H9 (cell line): ENCODE data around the gene PFKL. TPM values are rescaled to one million over a fixed set of nuclear protein-coding genes. Genes with fewer than 3 reads are reported as not detected.

Source experiments
- DNase-seq: peaks from one replicate; pipeline ENCODE4 v3.0.0-alpha.2; 2017
- H2AFZ ChIP-seq: one replicate; pipeline ENCODE4 v1.6.1; 2013; ENCODE audit warnings: mild to moderate bottlenecking, low read length, control low read depth, moderate library complexity
- H2AK5ac ChIP-seq: 2 replicates; pipeline ENCODE4 v1.6.1; 2013; ENCODE audit warnings: low read length, control low read depth, mixed read lengths; ENCODE audit not compliant: insufficient read length
- H2BK120ac ChIP-seq: one replicate; pipeline ENCODE4 v1.6.1; 2013; ENCODE audit warnings: low read depth, mild to moderate bottlenecking, low read length, control low read depth, inconsistent platforms; ENCODE audit not compliant: poor library complexity, severe bottlenecking
- H2BK12ac ChIP-seq: 2 replicates; pipeline ENCODE4 v1.6.1; 2013; ENCODE audit warnings: low read length, control low read depth, mixed read lengths, low read depth; ENCODE audit not compliant: insufficient read length
- H2BK15ac ChIP-seq: 2 replicates; pipeline ENCODE4 v1.6.1; 2013; ENCODE audit warnings: low read depth, low read length, control low read depth
- H2BK20ac ChIP-seq: one replicate; pipeline ENCODE4 v1.6.1; 2013; ENCODE audit warnings: low read depth, mild to moderate bottlenecking, low read length, control low read depth, inconsistent platforms; ENCODE audit not compliant: poor library complexity, severe bottlenecking
- H2BK5ac ChIP-seq: 2 replicates; pipeline ENCODE4 v1.6.1; 2013; ENCODE audit warnings: low read length, control low read depth, mixed read lengths; ENCODE audit not compliant: insufficient read length
- H3K14ac ChIP-seq: 2 replicates; pipeline ENCODE4 v1.6.1; 2013; ENCODE audit warnings: low read length, control low read depth; ENCODE audit not compliant: insufficient read depth
- H3K18ac ChIP-seq: 2 replicates; pipeline ENCODE4 v1.6.1; 2013; ENCODE audit warnings: low read depth, mild to moderate bottlenecking, mixed read lengths, low read length, control low read depth; ENCODE audit not compliant: insufficient read length
- H3K23ac ChIP-seq: 2 replicates; pipeline ENCODE4 v1.6.1; 2013; ENCODE audit warnings: low read length, control low read depth, mixed read lengths, low read depth; ENCODE audit not compliant: insufficient read length
- H3K23me2 ChIP-seq: 2 replicates; pipeline ENCODE4 v1.6.1; 2013; ENCODE audit warnings: low read depth, mild to moderate bottlenecking, mixed read lengths, low read length, control low read depth; ENCODE audit not compliant: insufficient read length, poor library complexity, severe bottlenecking
- H3K27ac ChIP-seq: 2 replicates; pipeline ENCODE4 v1.5.1; 2013; ENCODE audit warnings: low read length, control low read depth, mixed read lengths, low read depth; ENCODE audit not compliant: insufficient read length
- H3K27me3 ChIP-seq: 2 replicates; pipeline ENCODE4 v1.6.1; 2013; ENCODE audit warnings: low read length, control low read depth, inconsistent platforms; ENCODE audit not compliant: insufficient read depth
- H3K4ac ChIP-seq: 2 replicates; pipeline ENCODE4 v1.6.1; 2013; ENCODE audit warnings: low read depth, mild to moderate bottlenecking, control low read depth, inconsistent platforms, low read length, moderate library complexity
- H3K4me1 ChIP-seq: 2 replicates; pipeline ENCODE4 v1.6.1; 2013; ENCODE audit warnings: low read length, control low read depth, inconsistent platforms; ENCODE audit not compliant: insufficient read depth
- H3K4me2 ChIP-seq: 2 replicates; pipeline ENCODE4 v1.6.1; 2013; ENCODE audit warnings: low read length, control low read depth, mixed read lengths; ENCODE audit not compliant: insufficient read length, insufficient read depth
- H3K56ac ChIP-seq: 2 replicates; pipeline ENCODE4 v1.6.1; 2013; ENCODE audit warnings: low read depth, mild to moderate bottlenecking, mixed read lengths, low read length, control low read depth; ENCODE audit not compliant: insufficient read length
- H3K79me1 ChIP-seq: 2 replicates; pipeline ENCODE4 v1.6.1; 2013; ENCODE audit warnings: low read depth, mild to moderate bottlenecking, moderate library complexity, low read length, control low read depth, inconsistent platforms; ENCODE audit not compliant: insufficient read depth, poor library complexity, severe bottlenecking
- H3K79me2 ChIP-seq: 2 replicates; pipeline ENCODE4 v1.6.1; 2013; ENCODE audit warnings: low read length, control low read depth, inconsistent platforms; ENCODE audit not compliant: insufficient read depth
- H3K9ac ChIP-seq: 2 replicates; pipeline ENCODE4 v1.6.1; 2013; ENCODE audit warnings: low read length, control low read depth, mixed read lengths; ENCODE audit not compliant: insufficient read length; ENCODE audit errors: extremely low read depth
- H3K9me3 ChIP-seq: one replicate; pipeline ENCODE4 v1.6.1; 2013; ENCODE audit warnings: low read depth, low read length, inconsistent platforms; ENCODE audit not compliant: control insufficient read depth
- H3T11ph ChIP-seq: one replicate; pipeline ENCODE4 v1.6.1; 2013; ENCODE audit warnings: mild to moderate bottlenecking, low read length, control low read depth, inconsistent platforms
- H4K20me1 ChIP-seq: one replicate; pipeline ENCODE4 v1.6.1; 2013; ENCODE audit not compliant: control insufficient read depth, insufficient read length, insufficient read depth
- H4K5ac ChIP-seq: 2 replicates; pipeline ENCODE4 v1.6.1; 2013; ENCODE audit warnings: low read depth, mild to moderate bottlenecking, mixed read lengths, low read length, control low read depth; ENCODE audit not compliant: insufficient read length
- H4K8ac ChIP-seq: replicated peaks from 2 replicates; pipeline ENCODE4 v1.6.1; 2013; ENCODE audit warnings: low read length, control low read depth, mixed read lengths, low read depth; ENCODE audit not compliant: insufficient read length
- H4K91ac ChIP-seq: 2 replicates; pipeline ENCODE4 v1.6.1; 2013; ENCODE audit warnings: low read depth, mild to moderate bottlenecking, moderate library complexity, mixed read lengths, low read length, control low read depth; ENCODE audit not compliant: insufficient read length
- H3K27ac Mint-ChIP-seq, 3 experiments: 2 replicates in 2 of 3; 3 replicates in 1 of 3; pipeline ENCODE4 v1.8.0; 2020 to 2021; ENCODE audit warnings: mixed read lengths in 3 of 3, mild to moderate bottlenecking in 1 of 3, moderate library complexity in 1 of 3
- H3K27me3 Mint-ChIP-seq: 2 replicates; pipeline ENCODE4 v1.8.0; 2021; ENCODE audit warnings: low read depth, mild to moderate bottlenecking, moderate library complexity, mixed read lengths
- H3K36me3 Mint-ChIP-seq, 3 experiments: 2 replicates in 2 of 3; 3 replicates in 1 of 3; pipeline ENCODE4 v1.8.0; 2020 to 2021; ENCODE audit warnings: low read depth in 3 of 3, mixed read lengths in 3 of 3; ENCODE audit not compliant: insufficient read depth in 1 of 3
- H3K4me1 Mint-ChIP-seq, 2 experiments: 2 replicates each; pipeline ENCODE4 v1.8.0; 2020; ENCODE audit warnings: mixed read lengths in 2 of 2
- H3K4me3 Mint-ChIP-seq, 2 experiments: 2 replicates in 1 of 2; 3 replicates in 1 of 2; pipeline ENCODE4 v1.8.0; 2020 to 2021; ENCODE audit warnings: mild to moderate bottlenecking in 2 of 2, mixed read lengths in 2 of 2, moderate library complexity in 1 of 2
- H3K9me3 Mint-ChIP-seq, 2 experiments: 2 replicates in 1 of 2; 3 replicates in 1 of 2; pipeline ENCODE4 v1.8.0; 2020; ENCODE audit warnings: mild to moderate bottlenecking in 2 of 2, mixed read lengths in 2 of 2, moderate library complexity in 1 of 2
- WGBS: extraction: QIAGEN DNeasy Blood & Tissue Kit; methylation state at CpG from one replicate; pipeline ENCODE4 v1.1.7; 2013; ENCODE audit warnings: missing lambda C conversion rate, low lambda C conversion rate, mixed read lengths; ENCODE audit not compliant: insufficient read length; ENCODE audit errors: extremely low coverage; 5-methylcytosine and 5-hydroxymethylcytosine counted together
- total RNA-seq: library from RNA; stranded (reverse); gene quantifications from 2 replicates; pipeline ENCODE4 v1.2.1, GENCODE V29; 2021
- TF ChIP-seq, protein P1 (sequence below): fragments of 200-600 bp; sonication (generic); conservative IDR thresholded peaks from 3 replicates; pipeline ENCODE4 v1.8.0; 2021; ENCODE audit warnings: antibody characterized with exemption, mild to moderate bottlenecking

The PFKL gene
- total RNA-seq, 1 experiment from 2014 or later = 107 TPM

- Histone ChIP-seq H2BK120ac (no peak overlapping the region), H4K20me1 (no peaks in the 10 kb centered on the region), H2BK5ac (no peak overlapping the region), H3K79me1 (no peaks in the 10 kb centered on the region), H2BK12ac (no peak overlapping the region), H2BK20ac (no peak overlapping the region), H2AFZ (no peak overlapping the region), H4K8ac (no peak overlapping the region), H3K27ac (no peak overlapping the region), H3K9ac (no peak overlapping the region), H3K23ac (no peak overlapping the region), H2AK5ac (no peak overlapping the region), H3K4ac (no peak overlapping the region), H3K4me2 (no peak overlapping the region), H3K27me3 (no peaks in the 10 kb centered on the region), H4K5ac (no peak overlapping the region), H3T11ph (no peak overlapping the region), H3K4me1 (no peaks in the 10 kb centered on the region; the same call in 1 of the 2 replicates), H4K91ac (no peak overlapping the region), H3K14ac (no peak overlapping the region), H3K9me3 (no peaks in the 10 kb centered on the region), H3K79me2 (no peaks in the 10 kb centered on the region), H3K18ac (no peak overlapping the region), H3K56ac (no peak overlapping the region), H3K23me2 (peaks cover 5% of the 10 kb centered on the region), H2BK15ac (no peak overlapping the region)
- Mint-ChIP-seq H3K27me3 (peaks cover 11% of the 10 kb centered on the region), H3K36me3 (no peaks in the 10 kb centered on the region), H3K4me3 (no peak overlapping the region), H3K9me3 (no peaks in the 10 kb centered on the region), H3K27ac (no peak overlapping the region), H3K4me1 (peaks cover 7 to 14% of the 10 kb centered on the region in 2 experiments)
- TF ChIP-seq, protein P1, sequence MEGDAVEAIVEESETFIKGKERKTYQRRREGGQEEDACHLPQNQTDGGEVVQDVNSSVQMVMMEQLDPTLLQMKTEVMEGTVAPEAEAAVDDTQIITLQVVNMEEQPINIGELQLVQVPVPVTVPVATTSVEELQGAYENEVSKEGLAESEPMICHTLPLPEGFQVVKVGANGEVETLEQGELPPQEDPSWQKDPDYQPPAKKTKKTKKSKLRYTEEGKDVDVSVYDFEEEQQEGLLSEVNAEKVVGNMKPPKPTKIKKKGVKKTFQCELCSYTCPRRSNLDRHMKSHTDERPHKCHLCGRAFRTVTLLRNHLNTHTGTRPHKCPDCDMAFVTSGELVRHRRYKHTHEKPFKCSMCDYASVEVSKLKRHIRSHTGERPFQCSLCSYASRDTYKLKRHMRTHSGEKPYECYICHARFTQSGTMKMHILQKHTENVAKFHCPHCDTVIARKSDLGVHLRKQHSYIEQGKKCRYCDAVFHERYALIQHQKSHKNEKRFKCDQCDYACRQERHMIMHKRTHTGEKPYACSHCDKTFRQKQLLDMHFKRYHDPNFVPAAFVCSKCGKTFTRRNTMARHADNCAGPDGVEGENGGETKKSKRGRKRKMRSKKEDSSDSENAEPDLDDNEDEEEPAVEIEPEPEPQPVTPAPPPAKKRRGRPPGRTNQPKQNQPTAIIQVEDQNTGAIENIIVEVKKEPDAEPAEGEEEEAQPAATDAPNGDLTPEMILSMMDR = no peak
- WGBS = no CpG with 5 or more reads among the region's 12 CpGs
- no peak for DNase-seq
Measured at GRCh38 chr21:44296103-44296519, 3.7 kb upstream of the PFKL start.
